K562 (cell line): ENCODE measurements around the gene SCARF2. TPM values are rescaled to one million over a fixed set of nuclear protein-coding genes. Genes with fewer than 3 reads are reported as not detected.

ENCODE experiments used
- ATAC-seq: fragments of 200-7000 bp; cut with Tn5 transposase; 3 replicates; pipeline ENCODE4 v1.9.1; 2020; ENCODE audit warnings: moderate library complexity
- BruUV-seq: library from RNA; stranded (reverse); fragments of 400-500 nt; replicated peaks from 2 replicates; lab custom pipeline; 2021; lab: Mats Ljungman, UMichigan
- CTCF ChIA-PET: fragments of 300-600 bp; formaldehyde crosslinking; extraction: SDS; loops from one replicate; lab custom pipeline; 2021; ENCODE audit warnings: low intra/inter-chr PET ratio; lab: Yijun Ruan, JAX
- POLR2A ChIA-PET: fragments of 300-600, 350-650 bp; sonication (Branson Sonifier 250); formaldehyde crosslinking; extraction: SDS; loops from one replicate; lab custom pipeline; 2021; ENCODE audit warnings: antibody characterized with exemption, inconsistent platforms; lab: Yijun Ruan, JAX
- DNase-seq, 4 experiments: peaks; one replicate each; pipeline versions ENCODE4 v3.0.0 to v3.0.0-alpha.2; 2011 to 2018; ENCODE audit warnings: low spot score in 3 of 4, mixed read lengths in 3 of 4; ENCODE audit errors: extremely low read depth in 1 of 4
- FAIRE-seq: peaks from 2 replicates; lab custom pipeline; 2011; peaks lifted over from hg19 to GRCh38; lab: Jason Lieb, UNC
- H2AFZ ChIP-seq: 2 replicates; pipeline ENCODE4 v1.6.0; 2011; ENCODE audit warnings: low read depth, low read length, control low read depth, inconsistent platforms
- H3K27ac ChIP-seq: fragments of 200-600 bp; 3 replicates; pipeline ENCODE4 v1.8.0; 2011; ENCODE audit warnings: low read depth, mild to moderate bottlenecking, control low read depth, inconsistent platforms, low read length, moderate library complexity, mixed read lengths; ENCODE audit errors: extremely low read depth
- H3K27me3 ChIP-seq, 2 experiments: fragments of 300-600 bp in 1 of 2; 2 replicates in 1 of 2; 3 replicates in 1 of 2; pipeline versions ENCODE4 v1.6.0 to v1.8.0; 2011; ENCODE audit warnings: inconsistent platforms in 2 of 2, low read length in 2 of 2, mild to moderate bottlenecking in 1 of 2, mixed read lengths in 1 of 2, moderate library complexity in 1 of 2; ENCODE audit not compliant: control insufficient read depth in 2 of 2, insufficient read depth in 2 of 2
- H3K36me3 ChIP-seq: fragments of 300-600 bp; 3 replicates; pipeline ENCODE4 v1.8.0; 2011; ENCODE audit warnings: mild to moderate bottlenecking, low read length, inconsistent platforms; ENCODE audit not compliant: control insufficient read depth, insufficient read depth
- H3K4me1 ChIP-seq, 2 experiments: fragments of 200-600 bp in 1 of 2; replicated peaks in 1 of 2; 2 replicates in 1 of 2; 3 replicates in 1 of 2; pipeline versions ENCODE4 v1.5.1 to v1.8.0; 2011; ENCODE audit warnings: inconsistent platforms in 2 of 2, low read length in 2 of 2, mild to moderate bottlenecking in 1 of 2, mixed read lengths in 1 of 2, moderate library complexity in 1 of 2; ENCODE audit not compliant: control insufficient read depth in 2 of 2, insufficient read depth in 2 of 2
- H3K4me2 ChIP-seq: 2 replicates; pipeline ENCODE4 v1.6.1; 2011; ENCODE audit warnings: low read length, control low read depth, inconsistent platforms, mixed read lengths; ENCODE audit not compliant: insufficient read depth
- H3K4me3 ChIP-seq: fragments of 200-600 bp; sonication (generic), shearing (Covaris generic); 2 replicates; pipeline ENCODE4 v1.5.1; 2016; ENCODE audit warnings: control low read depth, inconsistent platforms
- H3K79me2 ChIP-seq: fragments of 200-600 bp; 3 replicates; pipeline ENCODE4 v1.8.0; 2011; ENCODE audit warnings: low read length, inconsistent platforms; ENCODE audit not compliant: control insufficient read depth, insufficient read depth
- H3K9ac ChIP-seq, 2 experiments: 2 replicates each; pipeline versions ENCODE4 v1.6.0 to v1.6.1; 2011; ENCODE audit warnings: low read depth in 2 of 2, low read length in 2 of 2, control low read depth in 1 of 2, inconsistent platforms in 1 of 2, mild to moderate bottlenecking in 1 of 2, mixed read lengths in 1 of 2; ENCODE audit not compliant: insufficient read depth in 1 of 2
- H3K9me1 ChIP-seq: one replicate; pipeline ENCODE4 v1.6.0; 2011; ENCODE audit warnings: inconsistent platforms, mild to moderate bottlenecking, low read length, moderate library complexity; ENCODE audit not compliant: control insufficient read depth, insufficient read depth
- H3K9me3 ChIP-seq: replicated peaks from 2 replicates; pipeline ENCODE4 v1.5.1; 2011; ENCODE audit warnings: low read depth, low read length, inconsistent platforms; ENCODE audit not compliant: control insufficient read depth, insufficient read depth
- H4K20me1 ChIP-seq: replicated peaks from 2 replicates; pipeline ENCODE4 v1.6.1; 2011; ENCODE audit warnings: low read length, inconsistent platforms, mixed read lengths; ENCODE audit not compliant: control insufficient read depth, insufficient read depth
- POLR2G ChIP-seq: fragments of 200-400 bp; formaldehyde crosslinking; IDR thresholded peaks from 2 replicates; pipeline ENCODE4 v1.6.1; 2017; ENCODE audit warnings: low read depth, mild to moderate bottlenecking, antibody characterized with exemption, low read length, moderate library complexity
- SREBF2 ChIP-seq: sonication (generic); formaldehyde crosslinking; IDR thresholded peaks from 2 replicates; pipeline ENCODE4 v1.4.0; 2020; ENCODE audit warnings: mild to moderate bottlenecking, missing genetic modification reagents
- ZNF77 ChIP-seq: fragments of 250-450 bp; sonication (Bioruptor Pico); IDR thresholded peaks from 2 replicates; pipeline ENCODE4 v1.5.0; 2020
- WGBS: fragments of 100-300 bp; shearing (Covaris generic); methylation state at CpG from one replicate; pipeline ENCODE4 v1.1.6; 2016; ENCODE audit warnings: low coverage, mixed read lengths; ENCODE audit not compliant: insufficient coverage; ENCODE audit errors: missing lambda C conversion rate; 5-methylcytosine and 5-hydroxymethylcytosine counted together
- in situ Hi-C: fragments of 300-500 bp; cut with MboI; formaldehyde crosslinking; loops from 4 replicates; pipeline ENCODE4 v1.15.0; 2018; ENCODE audit warnings: inconsistent platforms, mixed read lengths
- intact Hi-C: fragments of 100-400 bp; cut with micrococcal nuclease; formaldehyde crosslinking; loops from 2 replicates; pipeline ENCODE4 v1.14.2; 2022
- polyA plus RNA-seq, 8 experiments: library from polyadenylated mRNA; depleted of rRNA in 4 of 8; stranded (reverse) in 5 of 8; unstranded in 3 of 8; fragments of >200 nt; fragmentation: Nextera tagmentation in 2 of 8; fragmentation: Illumina TruSeq in 1 of 8; extraction: Ambion mirVana in 2 of 8; extraction: Trizol in 1 of 8; gene quantifications; 2 replicates each; pipeline versions ENCODE4 v1.2.1 to v1.2.3, GENCODE V29; 2011 to 2014; ENCODE audit warnings: inconsistent platforms in 1 of 8, missing spikeins in 1 of 8
- total RNA-seq, 7 experiments: library from RNA; depleted of rRNA in 6 of 7; stranded (reverse); fragments of >200 nt in 6 of 7; fragmentation: Illumina TruSeq in 2 of 7; extraction: Trizol in 2 of 7; gene quantifications; 2 replicates each; pipeline versions ENCODE4 v1.2.1 to v1.2.3, GENCODE V29; 2011 to 2021; ENCODE audit warnings: low replicate concordance in 1 of 7
- TF ChIP-seq, protein P1 (sequence below): fragments of 250-450 bp; sonication (Bioruptor Pico); IDR thresholded peaks from 2 replicates; pipeline ENCODE4 v1.9.0; 2021; ENCODE audit warnings: mild to moderate bottlenecking, inconsistent platforms

The SCARF2 gene
- total and polyA plus RNA-seq, 9 of the 15 experiments (the other 6 are each of a cell fraction or from before 2014, with no cell fraction given), result 0.06 to 0.32 (median 0.21) TPM; not detected in 5

DNA sequence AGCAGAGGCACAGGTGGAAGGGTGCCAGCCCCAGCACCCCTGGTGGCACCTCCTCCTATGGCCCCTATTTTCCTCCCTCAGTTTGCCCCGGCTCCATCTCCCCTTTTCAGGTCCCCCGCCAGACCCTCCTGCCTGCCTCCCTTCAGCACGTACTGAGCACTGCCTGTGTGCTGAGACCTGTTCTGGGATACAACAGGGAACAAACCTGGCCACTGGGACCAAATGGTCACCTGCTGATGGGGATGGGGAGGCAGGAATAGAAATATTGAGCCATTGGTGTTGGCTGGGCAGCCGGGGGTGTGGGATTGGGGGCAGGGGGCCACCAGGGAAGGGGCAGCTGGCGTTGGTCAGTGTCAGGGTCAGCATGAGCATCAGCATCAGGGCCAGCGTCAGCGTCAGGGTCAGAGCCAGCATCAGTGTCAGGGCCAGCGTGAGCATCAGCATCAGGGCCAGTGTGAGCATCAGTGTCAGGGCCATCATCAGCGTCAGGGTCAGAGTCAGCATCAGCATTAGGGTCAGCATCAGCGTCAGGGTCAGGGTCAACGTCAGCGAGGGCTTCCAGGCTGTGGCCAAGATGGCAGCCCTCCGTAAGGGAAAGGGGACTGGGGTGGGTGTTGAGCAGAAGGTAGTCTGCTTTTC is 36.1 kb downstream of the SCARF2 start:
- no peak for FAIRE-seq
- CTCF ChIA-PET, result no interaction called here
- in situ Hi-C loops, result loop anchor here (25.0 kb wide), 2 partner anchors 286 to 1864 kb away; partner anchors contain the start of gene TMEM191B

More for the DNA sequence above, 36.1 kb downstream of the SCARF2 start:
- Histone ChIP-seq H3K27ac (no peak overlapping the region), H3K4me3 (no peak overlapping the region), H3K27me3 (no peaks in the 10 kb centered on the region), H3K9me1 (peaks cover 8% of the 10 kb centered on the region), H2AFZ (no peak overlapping the region), H3K4me1 (peaks cover 0 to 8% of the 10 kb centered on the region in 2 experiments; a peak in 1 of 5 replicates), H3K36me3 (peaks cover 56% of the 10 kb centered on the region; the same call in 2 of the 3 replicates), H3K9me3 (no peaks in the 10 kb centered on the region), H3K4me2 (no peak overlapping the region), H3K9ac (peak overlapping the region in 1 of 2 experiments; percentile 54; a peak in 2 of 4 replicates), H4K20me1 (0 out of 2 replicates have a peak, but pooled peaks cover 6% of the 10 kb centered on the region), H3K79me2 (no peaks in the 10 kb centered on the region)
- intact Hi-C loops, result no loop called here
- DNase-seq, result peak in 3 of 4 experiments; percentile 33 to 48 (median 38)
- TF ChIP-seq POLR2G (0 out of 2 replicates have a peak, but pooled peaks have one; percentile 2), ZNF77 (CRISPR knock-in tag) (0 out of 2 replicates have a peak, but pooled peaks have one; percentile 45), SREBF2 (CRISPR knock-in tag) (no peak)
- TF ChIP-seq, protein P1, sequence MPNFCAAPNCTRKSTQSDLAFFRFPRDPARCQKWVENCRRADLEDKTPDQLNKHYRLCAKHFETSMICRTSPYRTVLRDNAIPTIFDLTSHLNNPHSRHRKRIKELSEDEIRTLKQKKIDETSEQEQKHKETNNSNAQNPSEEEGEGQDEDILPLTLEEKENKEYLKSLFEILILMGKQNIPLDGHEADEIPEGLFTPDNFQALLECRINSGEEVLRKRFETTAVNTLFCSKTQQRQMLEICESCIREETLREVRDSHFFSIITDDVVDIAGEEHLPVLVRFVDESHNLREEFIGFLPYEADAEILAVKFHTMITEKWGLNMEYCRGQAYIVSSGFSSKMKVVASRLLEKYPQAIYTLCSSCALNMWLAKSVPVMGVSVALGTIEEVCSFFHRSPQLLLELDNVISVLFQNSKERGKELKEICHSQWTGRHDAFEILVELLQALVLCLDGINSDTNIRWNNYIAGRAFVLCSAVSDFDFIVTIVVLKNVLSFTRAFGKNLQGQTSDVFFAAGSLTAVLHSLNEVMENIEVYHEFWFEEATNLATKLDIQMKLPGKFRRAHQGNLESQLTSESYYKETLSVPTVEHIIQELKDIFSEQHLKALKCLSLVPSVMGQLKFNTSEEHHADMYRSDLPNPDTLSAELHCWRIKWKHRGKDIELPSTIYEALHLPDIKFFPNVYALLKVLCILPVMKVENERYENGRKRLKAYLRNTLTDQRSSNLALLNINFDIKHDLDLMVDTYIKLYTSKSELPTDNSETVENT (CRISPR knock-in tag), result peak; percentile 59; the same call in 1 of the 2 replicates
- BruUV-seq, result no TSS peak
- POLR2A ChIA-PET, result interaction anchor here (0.7 to 8.9 kb wide), 3 partner anchors 7 to 67 kb away, joined by 3 to 84 read pairs (median 12); partner anchors contain the start of gene ZNF74
- 93% methylated on average over 13 of the region's 13 CpGs for WGBS
- no peak for ATAC-seq
